ENCODE data around the gene SNRK.

The SNRK gene, protein sequence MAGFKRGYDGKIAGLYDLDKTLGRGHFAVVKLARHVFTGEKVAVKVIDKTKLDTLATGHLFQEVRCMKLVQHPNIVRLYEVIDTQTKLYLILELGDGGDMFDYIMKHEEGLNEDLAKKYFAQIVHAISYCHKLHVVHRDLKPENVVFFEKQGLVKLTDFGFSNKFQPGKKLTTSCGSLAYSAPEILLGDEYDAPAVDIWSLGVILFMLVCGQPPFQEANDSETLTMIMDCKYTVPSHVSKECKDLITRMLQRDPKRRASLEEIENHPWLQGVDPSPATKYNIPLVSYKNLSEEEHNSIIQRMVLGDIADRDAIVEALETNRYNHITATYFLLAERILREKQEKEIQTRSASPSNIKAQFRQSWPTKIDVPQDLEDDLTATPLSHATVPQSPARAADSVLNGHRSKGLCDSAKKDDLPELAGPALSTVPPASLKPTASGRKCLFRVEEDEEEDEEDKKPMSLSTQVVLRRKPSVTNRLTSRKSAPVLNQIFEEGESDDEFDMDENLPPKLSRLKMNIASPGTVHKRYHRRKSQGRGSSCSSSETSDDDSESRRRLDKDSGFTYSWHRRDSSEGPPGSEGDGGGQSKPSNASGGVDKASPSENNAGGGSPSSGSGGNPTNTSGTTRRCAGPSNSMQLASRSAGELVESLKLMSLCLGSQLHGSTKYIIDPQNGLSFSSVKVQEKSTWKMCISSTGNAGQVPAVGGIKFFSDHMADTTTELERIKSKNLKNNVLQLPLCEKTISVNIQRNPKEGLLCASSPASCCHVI

DNA sequence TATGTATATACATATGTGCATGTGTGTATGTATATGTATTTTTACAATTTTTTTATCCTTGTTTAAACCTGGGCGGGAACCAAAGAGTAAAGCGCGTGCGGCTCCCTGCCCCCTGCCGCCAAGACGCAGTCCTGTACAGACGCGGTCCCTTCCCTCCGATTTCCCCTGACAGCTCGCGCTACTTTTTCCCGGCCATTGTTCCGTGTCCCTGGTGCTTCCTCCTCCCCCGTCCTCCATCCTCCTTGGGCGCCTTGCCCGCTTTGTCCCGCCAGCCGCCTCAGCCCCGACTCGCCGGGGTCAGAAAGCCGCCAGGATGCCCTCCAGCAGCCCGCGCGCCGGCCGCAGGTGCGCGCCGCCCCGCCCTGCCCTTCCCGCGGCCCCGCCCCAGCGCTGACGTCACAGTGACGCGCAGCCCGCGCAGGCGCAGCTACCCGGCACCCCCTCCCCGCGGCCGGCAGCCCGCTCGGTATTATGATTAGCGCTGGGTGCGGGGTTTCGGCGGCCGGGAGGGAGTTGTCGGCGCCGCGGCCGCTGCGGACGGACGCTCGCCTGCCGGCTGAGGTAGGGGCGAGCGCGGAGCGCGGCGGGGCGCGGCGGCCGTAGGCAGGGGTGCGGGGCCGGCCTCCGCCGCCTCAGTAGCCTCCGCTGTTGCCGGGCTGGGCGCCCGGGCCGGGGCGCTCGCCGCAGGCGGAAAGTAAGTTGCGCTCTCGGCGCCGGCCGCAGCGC, at the start of gene SNRK:
SNRK (plus strand) TSS at position 426 of the 726 bp plus-strand sequence. CDS start 16,664 bp downstream, outside the sequence.
- DNase-seq, result peak; percentile 30

DNA sequence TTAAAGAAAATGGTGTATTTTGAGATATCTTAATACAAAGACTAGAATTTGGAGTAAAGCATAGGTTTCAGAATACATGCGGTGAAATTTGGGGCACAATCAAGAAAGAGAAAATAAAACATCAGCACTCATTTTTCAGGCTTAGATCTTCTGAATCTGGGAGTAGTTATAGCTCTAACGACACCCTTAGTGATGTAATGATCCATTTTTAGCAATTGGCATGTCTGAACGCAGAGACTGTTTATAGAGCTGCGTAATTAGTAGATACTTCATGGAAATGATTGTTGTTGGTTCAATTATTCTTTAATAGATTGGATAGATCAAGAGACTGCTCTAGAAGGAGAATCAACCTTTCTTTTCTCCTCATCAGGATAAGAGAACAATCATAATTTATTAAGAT, 47.5 kb upstream of the SNRK start:
- DNase-seq, result no peak

DNA sequence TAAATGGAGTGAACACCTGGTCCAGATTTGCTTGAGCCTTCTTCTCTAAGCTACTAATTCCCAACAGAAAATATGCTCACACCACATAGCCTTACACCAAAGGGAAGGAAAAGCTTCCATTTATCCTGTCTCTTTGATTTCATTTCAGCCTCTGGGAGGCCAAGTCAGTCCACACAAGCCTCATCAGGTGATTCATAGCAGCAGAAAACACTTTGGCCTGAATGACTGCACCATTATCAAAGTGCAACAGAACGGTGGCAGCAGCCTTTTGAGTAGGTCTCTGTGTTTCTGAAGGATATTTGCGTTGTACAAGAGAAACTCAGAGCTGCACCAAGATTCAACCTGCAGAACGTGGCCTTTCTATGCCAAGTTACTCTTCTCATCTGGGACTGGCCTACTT, 46.6 kb upstream of the SNRK start:
- DNase-seq, result no peak

DNA sequence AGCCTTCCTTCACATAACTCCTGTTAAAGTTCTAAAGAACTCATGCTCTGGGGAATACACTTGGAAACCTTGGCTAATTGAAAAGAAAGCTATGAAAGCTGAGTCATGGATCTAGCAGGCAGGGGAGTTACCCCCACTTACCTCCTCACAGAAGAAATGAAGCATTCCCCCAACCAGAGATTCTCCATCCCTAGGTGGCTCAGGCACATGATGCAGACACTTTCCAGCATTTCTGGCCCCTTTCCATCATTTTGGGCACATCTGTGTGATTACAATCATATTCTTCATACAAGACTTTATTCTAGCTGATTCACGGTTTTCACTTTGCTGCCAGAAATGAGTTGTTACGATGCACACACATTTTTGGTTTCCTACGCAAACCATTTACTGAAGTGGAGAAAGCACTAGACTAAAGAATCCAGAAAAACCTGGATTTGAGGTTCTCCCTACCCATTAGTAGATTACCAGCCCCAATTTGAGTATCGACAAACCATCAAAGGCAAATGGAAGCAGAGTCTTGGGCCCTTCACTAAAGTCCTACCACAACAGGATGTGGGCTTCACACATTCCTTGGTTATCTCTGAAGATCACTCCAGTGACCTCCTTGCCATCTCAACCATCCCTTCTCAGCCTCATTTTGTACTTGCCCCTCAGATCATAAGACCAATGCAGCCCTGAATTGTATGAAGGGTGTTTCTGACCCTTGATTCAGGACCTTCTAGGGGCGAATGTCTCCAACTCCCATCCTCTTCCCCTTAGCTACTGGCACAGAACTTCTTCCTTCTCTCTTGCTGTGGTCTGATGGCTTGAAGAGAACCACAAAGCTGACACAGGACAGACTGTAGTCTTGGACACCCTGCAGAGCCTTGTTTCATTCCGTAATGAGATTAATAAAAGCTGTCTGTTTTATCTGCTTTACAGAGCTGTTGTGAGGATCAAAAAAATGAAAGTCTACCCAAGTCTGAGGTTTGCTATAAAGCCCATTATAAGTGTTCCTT, 42.5 kb upstream of the SNRK start:
- no peak for DNase-seq

DNA sequence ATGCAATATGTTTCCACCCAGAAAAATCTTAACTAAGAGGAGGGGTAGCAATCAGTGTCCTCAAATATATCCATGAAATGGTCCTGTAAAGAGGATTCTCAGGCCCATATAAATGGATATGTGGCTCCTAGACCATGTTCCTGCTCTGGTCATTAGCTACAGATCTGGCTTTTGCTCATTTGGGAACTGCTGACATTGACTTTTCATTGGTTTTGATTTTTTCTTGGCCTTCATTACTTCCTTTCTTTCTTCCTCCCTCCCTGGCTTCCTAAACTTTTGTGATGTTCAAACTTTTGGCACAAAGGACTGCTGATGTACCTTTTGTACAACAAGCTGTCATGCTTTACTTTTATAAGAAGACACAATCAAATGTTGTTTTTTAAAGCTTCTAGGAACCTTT, 41.6 kb upstream of the SNRK start:
- DNase-seq, result no peak

DNA sequence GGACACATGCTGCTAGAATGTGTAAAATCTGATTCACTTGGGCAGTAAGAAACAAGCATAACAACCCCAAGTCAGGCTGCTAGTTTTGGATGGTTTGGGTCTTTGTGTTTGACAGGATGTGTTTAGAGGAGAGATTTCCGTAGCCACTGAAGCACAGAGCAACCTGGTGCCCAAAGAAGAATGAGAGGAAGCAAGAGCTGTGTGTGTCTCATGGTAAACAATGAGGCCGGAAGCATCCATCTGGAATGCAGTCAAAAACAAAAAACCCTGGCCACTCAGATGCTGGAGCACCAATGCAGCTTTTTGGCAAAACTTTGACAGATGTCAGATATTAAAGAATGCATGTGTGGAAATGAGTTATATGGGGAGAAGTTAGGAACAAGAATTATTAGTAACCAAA, 39.4 kb upstream of the SNRK start:
- DNase-seq, result no peak

DNA sequence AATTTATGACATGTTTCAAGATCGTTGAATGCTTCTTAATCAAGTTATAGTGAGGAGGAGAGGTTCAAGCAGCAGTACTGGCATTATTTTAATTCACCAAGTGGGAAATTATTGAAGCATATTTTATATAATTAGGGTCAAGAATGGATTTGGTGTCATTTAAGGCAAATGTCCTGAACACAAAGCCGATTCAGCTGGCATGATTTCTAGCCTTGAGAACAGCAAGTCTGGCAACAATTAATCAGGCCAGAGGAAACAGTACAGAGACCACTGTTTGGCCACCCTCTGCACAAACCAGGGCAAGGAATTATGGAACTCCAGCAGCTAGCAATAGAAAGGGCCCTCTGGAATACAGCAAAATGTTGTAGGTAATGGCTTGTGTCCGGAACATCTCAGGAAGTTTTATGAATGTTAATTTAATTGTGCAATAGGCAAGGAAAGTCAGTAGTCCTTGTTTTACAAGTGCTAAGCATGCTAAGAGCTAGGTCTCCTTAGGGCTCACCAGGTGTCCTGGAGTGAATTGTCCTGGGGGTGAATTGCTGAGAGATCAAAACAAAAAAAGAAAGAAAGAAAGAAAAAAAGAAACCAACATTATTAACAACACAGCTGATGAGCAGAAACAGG, 38.7 kb upstream of the SNRK start:
- DNase-seq, result no peak

DNA sequence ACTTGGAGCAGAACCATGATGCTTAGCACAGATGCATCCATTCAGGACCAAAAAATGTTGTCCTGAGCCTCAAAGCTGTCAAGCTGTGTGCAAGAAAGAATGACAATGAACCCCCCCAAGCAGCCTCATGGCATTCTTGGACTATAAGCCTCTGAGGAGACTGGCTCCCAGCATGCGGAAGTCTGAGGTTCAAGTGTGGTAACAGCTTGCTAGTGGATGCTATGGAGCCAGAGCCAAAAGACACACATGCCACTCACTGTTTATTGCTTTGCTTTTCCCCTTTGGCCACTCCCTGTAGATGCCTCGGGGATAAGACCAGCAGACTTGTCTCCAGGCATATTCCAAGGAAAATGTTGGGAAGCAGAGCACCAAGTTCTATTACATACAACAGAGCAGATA, 38.2 kb upstream of the SNRK start:
- DNase-seq, result no peak

DNA sequence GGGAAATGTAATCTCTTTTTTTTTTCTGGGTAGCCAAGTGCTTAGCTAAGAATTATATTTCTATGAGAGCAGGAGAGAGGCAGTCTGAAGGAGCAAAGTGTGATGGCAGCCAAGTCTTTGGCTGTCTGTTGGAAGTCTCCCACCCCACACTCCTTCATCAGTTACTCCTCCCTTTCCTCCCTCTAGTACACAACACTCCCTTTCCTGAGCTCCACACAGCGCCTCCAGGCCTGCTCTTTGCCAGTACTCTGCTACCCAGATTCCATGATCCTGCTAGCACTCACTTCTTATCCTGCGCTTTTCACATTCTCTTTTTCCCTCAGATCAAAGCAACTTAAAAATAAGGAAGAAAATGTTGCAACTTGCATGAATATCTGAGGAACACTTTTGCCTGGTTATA, 37.4 kb upstream of the SNRK start:
- DNase-seq, result no peak

DNA sequence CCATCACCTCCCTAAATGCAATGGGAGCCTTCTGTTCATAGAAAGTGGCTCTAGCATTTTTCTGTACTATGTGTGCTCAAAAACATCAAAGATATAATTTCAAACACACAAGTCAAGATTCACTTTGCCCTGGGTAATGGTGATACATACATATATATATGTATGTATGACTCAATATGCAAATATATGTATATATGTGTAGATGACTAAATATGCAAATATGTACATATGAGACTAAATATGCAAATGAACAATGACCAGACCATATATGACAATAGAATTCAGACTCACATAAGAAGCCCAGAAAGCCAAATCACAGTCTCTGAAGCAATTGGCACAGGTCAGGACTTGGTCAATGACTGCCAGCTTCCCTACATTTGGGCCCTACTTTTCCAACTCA, 36.9 kb upstream of the SNRK start:
- no peak for DNase-seq

DNA sequence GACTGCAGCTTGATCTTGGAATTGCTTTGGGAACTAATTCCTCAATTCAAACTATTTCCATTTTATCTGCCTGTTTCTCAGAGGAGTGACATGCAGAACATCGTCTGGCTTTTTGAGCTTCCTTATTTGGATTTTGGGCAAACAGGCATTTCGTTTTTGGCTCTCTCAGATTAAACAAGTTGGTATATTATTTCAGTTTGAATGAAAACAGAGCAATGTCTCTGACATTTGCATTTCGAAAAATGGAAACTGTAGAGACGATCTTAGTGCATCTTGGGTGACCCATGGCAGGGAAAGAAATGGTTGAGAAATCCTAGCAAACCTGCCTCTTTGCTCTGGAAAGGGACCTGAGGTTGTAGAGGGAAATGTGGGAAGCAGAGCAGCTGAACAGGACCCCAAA, 33.0 kb upstream of the SNRK start:
- no peak for DNase-seq

DNA sequence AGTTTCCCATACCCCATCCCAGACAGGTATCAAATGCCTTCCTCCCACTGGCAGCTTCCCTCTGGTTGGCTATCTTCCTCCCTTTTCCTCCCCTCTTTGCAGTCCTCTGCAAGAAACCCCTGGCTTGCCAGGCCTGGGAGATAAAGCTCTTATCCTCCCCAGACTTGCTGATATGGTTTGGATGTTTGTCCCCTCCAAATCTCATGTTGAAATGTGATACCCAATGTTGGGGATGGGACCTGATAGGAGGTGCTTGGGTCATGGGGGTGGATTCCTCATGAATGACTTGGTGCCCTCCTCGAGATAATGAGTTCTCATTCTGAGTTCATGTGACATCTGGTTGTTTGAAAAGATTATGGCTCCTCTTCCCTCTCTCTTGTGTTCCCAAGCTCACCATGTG, 32.2 kb upstream of the SNRK start:
- no peak for DNase-seq

DNA sequence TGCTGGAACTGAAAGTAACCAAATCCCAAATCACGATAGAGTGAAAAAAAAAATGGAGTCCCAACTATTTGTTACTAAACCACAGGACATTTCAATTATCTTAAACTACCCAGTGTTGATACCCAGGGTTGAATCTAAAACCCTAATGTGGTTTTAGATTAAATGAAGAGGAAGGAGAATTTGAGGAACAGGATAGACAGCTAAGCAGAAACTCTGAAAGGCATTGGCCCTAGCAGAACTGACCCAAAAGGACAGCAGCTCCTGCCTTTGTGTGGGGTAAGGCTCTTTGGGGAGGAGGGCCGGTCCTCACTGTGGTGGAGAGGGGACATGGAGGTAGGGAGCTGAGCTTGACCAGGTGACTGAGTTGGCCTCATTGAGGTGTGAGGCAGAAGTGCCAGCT, 30.7 kb upstream of the SNRK start:
- DNase-seq, result no peak

DNA sequence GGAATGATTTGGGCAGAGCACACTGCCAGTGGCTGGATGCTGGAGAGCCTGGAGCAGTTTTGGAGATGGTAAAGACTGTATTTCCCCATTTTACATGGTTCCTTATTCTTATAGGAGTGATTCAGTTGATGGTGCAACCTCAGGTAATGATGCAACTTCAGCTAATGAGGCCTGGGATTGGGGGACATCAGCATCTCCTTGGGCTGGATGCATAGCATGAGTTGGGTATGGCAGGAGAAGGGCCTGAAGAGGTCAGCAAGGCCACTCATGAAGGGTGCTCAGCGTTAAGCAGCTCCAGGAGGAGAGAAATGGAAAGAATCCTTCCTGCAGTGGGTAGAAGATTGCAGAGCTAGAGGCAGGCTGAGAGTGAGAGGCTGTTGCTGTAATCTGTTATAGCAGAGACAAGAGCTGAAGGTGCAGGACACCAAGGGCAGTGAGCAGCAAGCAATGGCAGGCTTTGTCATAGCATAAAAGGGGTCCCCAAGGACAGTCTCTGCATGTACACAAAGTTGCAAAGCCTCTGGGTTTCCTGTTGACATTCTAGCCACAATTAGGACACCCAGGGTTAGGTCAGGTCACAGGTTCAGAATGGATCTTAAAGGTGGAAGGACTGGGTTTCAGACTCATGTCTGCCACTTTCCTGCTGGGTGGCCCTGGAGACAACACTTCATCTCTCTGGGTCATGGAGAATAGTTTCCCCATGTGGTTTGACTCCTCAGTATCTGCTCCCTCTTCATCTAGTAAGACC, 29.5 kb upstream of the SNRK start:
- DNase-seq, result no peak

DNA sequence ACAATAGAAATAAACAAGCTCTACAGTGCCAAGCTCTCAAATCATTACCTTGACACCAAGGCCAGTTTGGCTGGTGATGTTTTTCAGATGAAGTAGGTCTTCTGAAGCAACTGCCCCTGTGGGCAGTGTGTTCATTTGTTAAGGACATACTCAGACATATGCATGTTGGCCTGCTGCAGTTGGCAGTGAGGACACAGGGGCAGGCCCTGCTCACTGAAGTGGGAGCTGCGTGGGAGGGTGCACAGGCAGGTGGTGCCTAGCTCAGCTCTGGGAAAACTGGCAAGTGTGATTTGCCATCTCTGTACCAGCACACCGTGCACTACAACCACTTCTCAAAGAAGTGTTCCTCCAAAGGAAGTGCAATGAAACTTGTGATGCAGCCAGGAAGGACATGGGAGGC, 28.5 kb upstream of the SNRK start:
- DNase-seq, result no peak

DNA sequence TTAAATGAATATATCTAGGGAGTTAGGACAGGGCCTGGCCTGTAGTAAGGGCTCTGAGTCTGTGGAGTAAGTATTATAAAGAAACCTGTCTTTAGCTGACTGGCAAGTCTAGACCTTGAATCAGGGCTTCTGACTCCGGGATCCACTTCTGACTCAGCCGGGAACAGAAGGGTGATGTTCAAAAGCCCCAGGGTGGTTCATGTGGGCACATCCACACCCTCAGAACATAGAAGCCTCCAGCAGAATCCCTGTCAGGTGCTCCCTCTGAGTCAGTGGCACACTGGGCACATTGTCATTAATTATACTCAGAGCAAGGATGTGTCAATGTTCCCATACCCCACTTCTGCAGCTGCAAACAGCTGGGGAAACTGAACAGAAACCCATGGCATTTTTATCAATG, 26.7 kb upstream of the SNRK start:
- no peak for DNase-seq

DNA sequence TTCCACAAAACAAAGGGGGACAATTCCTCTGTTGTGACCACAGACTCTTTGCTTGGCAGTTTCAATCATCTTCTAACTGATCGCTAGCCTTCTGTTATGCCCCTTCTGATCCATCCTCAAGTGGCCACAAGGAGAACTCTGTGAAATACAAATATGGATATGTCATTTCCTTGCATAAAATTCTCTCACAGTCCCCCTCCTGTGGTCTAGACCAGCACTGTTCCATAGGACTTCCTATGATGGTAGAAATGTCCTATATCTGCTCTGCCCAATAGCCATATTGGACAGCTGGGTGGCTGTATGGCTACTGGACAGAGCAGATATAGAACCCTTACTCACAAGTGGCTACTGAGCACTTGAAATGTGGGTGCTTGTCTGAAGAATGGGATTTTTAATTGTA, 25.9 kb upstream of the SNRK start:
- DNase-seq, result no peak

DNA sequence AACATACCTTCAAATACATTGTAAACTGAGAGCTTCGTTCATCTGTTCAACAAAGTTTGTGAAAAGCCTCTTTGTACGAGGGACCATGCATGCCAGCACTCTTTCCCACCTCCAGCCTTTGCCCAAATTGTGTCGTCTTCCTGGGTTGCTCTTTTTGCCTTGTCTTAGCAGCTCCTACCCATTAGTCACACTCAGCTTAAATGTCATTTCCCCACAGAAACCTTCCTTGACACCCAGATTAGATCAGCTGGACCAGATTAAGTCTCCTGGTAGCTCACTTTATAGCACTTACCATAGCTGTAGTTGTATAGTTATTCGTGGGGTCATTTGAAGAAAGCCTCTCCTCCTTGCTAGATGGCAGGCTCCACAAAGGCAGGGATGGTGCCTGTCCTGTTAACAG, 24.1 kb upstream of the SNRK start:
- no peak for DNase-seq

DNA sequence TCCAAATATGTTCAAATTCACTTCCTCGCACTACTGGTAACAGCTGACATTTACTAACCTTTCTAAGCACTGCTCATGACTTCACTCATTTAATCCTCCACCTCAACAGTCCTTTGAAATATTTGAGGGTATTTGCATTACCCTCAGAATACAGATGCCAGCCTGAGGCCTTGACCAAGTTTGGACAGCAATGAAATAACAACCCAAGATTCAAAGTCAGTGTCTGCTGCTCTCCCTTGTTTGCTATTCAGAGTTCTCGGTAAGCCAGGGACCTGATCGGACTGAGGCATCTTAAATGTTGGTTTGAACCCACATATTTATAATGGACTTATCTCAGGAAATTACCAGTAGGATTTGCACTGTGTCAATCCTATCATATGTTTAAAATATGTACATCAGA, 19.9 kb upstream of the SNRK start:
- no peak for DNase-seq

DNA sequence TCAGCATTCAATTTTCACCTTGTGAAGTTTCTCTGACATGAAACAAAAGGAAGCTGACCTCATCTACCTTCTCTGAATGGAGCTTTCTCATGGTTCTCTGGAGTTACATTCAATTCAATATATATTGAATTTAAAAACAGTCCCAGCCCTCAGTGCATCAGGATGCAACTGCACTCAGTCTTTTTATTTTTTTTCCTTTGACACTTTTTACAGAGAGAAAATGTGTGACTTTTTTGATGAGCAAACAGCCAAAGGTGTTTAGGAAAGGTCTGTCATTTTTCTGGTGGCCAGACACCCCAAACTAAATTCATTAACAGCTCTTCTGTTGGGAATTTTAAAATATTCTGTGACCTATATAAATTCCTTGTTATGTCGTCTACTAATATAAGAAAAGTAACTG, 19.3 kb upstream of the SNRK start:
- DNase-seq, result no peak

DNA sequence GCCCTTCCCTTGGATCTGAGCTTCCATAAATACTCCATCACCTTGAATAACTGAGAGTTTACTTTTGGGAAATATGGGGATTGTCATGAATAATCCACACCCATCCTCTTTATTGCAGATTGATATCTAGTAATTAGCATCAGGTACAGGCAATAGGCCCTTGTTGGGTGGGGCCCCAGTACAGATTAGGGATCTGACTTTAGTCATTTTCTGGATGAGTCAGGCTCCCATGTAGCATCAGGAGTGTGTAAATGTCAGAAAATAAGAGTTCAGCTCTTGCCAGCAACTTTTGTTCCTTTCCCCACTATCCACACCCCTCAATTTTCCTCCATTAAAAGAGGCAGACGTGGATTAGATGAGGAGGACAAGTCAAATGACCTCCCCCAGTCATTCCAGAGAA, 17.7 kb upstream of the SNRK start:
- no peak for DNase-seq
